ENCODE results near the gene BRK1.
"Not testable (repeated sequence)": the region's sequence is repeated elsewhere in the genome, so short reads cannot be mapped to it uniquely, and the experiment has no call there.

BRK1 gene

DNA sequence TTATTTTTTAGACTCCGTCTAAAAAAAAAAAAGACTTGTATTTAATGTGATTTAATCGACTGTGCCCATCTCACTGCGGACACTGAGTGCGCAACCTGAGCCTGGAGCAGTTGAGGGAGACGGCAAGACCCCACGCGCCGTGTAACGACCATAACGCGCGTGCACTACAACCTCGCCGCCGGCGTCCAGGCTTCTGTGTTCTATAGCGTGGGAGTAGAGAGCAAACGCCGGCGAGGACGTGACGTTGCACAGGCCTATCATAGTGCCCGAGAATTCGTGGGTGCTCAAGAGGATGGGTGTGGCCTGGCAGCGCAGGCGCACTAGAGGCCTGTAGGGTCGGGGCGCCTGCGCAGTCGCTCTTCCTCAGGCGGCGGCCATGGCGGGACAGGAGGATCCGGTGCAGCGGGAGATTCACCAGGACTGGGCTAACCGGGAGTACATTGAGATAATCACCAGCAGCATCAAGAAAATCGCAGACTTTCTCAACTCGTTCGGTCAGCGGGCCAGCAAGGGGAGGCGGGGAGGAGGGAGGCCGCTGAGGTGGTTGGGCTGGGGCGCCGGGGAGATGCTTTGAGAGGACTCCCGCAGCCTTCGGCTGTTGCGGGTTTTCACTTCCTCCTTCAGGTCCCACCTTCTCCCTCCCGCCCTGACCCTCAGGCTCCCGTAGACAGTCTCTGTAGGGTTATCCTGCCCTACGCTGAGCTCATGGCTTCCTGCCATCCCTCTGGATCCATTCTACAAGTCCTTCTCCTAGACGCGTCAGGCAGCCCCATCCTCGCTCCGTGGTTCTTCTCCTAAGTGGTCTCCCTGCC lies at the start of gene BRK1:
Gene BRK1, plus strand, starts transcription at position 350 of the 812 bp plus-strand sequence. Its CDS starts 27 bp downstream, at position 377.
- peak; percentile 95 for DNase-seq

GRCh38 chr3:10070077-10070476 lies 45.4 kb upstream of the BRK1 start:
- not testable (repeated sequence) for DNase-seq

DNA sequence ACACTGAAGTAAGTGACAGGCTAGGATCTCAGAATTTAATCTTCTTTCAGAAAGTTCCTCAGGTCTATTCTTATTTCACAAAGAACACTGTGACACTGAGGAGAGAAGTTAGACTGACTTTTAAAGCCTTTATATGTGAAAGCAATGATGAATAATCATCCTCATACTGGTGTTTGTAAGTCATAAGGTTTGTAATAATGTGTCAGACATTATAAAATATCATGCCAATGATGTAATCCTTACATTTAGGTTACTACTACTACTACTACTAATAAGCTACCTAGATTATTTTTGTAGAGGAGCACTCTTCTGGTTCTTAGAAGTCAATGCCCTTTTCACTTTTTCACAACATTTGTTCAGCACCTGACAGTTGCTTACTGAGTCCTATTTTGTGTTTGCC lies 40.8 kb upstream of the BRK1 start:
- DNase-seq, result no peak

- no peak for DNase-seq
Measured at GRCh38 chr3:10081871-10082270, 33.6 kb upstream of the BRK1 start.

DNA sequence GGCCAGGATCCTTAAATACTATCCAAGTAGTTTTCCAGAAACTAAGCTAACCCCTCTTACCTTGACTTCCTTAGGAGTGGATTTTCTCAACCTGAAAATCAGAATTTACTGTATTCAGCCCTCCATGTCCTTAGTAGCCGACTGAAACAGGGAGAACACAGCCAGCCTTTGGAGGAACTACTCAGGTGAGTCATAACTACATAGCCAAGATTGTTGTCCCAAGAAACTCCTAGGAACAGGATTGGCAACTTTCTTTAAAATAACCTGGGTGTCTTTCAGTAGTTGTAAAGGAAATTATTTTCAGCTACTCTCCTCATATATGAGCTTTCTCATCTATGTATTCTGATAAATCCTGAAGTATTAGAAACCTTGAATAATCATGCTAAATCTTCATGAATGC lies 29.7 kb upstream of the BRK1 start:
- no peak for DNase-seq

DNA sequence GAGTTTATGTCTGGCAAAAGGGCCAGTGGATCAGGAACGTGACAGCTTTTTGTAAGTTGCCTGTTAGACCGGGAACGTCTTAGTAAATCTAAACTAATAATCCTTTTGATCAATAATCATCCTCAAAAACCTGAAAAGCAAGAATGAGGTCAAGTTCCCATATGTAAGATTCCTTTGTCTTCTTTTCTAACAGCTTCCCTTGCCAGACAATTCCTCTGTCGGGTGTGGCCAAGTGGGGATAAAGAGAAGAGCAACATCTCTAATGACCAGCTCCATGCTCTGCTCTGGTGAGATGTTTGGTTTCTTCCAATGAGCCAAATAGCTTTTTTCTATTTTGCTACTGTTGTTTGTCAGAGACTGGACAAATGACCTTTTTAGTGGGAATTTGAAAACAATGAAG lies 27.2 kb upstream of the BRK1 start:
- no peak for DNase-seq

- DNase-seq, result no peak
Measured at GRCh38 chr3:10090179-10090578, 25.3 kb upstream of the BRK1 start.

DNA sequence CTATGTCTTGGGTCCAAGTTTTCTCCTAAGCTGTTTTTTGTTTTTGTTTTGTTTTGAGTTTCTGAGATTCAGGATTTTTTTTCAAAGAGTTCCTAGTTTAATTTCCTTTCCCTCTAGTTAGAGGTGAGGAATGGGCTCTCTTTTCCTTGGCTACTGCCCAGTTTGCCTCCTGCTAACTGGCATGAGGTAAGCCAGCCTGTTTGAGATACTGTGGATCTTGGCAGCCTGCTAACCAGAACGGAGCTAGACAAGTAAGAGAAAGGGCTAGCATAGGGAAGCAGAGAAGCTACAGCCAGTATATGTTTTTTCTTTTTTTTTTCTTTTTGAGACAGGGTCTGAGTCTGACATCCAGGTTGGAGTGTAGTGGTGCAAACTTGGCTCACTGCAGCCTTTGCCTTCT lies 24.7 kb upstream of the BRK1 start:
- DNase-seq, result not testable (repeated sequence)

- DNase-seq, result not testable (repeated sequence)
Measured at GRCh38 chr3:10091387-10091786, 24.1 kb upstream of the BRK1 start.

DNA sequence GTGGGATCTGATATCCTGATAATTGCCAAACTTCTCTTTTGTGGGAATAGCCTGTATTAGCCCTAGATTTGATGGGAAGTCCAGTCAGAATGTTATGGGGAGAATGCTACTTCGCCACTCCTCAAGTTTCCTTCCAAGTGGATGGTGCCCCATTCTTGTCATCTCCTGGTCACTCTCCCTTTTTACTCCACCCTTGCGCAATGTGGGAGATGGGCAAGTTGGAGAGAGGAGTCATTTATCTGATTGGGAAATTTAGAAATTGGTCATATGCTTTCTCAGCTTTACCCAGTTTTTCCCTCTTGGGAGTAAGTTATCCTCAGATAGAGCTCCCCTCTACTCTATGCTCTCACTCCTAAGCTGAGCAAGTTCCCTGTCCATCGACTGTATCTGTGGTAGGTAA lies 21.8 kb upstream of the BRK1 start:
- no peak for DNase-seq

GRCh38 chr3:10099041-10099440 lies 16.4 kb upstream of the BRK1 start:
- DNase-seq, result no peak

DNA sequence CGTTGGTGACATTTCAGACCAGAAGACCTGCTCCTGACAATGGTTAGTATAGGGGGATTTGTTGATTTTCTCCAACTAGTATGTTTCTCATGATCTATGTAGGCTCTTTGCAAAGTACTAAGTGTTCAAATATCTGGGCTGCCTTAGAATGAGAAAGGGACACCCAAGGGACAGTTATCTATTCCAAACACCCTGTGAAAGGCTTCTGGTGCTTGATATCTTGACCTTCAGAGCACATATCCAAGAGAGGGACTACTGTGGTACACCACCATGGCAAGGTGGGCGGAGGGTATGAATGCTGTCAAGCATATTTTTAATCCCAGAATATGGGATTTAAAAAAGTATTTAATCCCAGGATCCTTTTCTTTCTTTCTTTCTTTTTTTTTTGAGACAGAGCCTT lies 8.6 kb upstream of the BRK1 start:
- DNase-seq, result no peak

GRCh38 chr3:10108091-10108490 lies 7.4 kb upstream of the BRK1 start, which contains the start of gene FANCD2OS:
FANCD2OS (minus strand) TSS chr3:10108255; CDS start chr3:10104774, 3,481 bp downstream.
- no peak for DNase-seq

- DNase-seq, result peak; percentile 37
Measured at GRCh38 chr3:10116138-10116460, 624 bp downstream of the BRK1 start.

- no peak for DNase-seq
Measured at GRCh38 chr3:10116928-10117327, 1.5 kb downstream of the BRK1 start.

DNA sequence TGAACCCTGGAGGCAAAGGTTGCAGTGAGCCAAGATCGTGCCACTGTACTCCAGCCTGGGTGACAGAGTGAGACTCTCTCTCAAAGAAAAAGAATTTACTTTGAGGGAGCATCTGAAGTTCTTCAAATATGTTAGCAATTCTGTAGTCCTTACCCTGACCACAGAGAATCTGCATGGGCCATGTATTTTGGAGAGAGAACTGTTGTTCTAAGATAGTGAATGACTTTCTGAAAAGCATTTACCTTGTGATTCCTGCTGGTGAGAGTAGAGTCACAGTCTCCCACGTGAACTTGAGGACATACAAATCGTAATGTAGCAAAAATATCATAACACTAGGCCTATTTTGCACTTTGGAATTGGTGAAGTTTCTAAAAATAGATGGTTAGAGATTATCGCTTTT lies 3.9 kb downstream of the BRK1 start:
- no peak for DNase-seq

DNA sequence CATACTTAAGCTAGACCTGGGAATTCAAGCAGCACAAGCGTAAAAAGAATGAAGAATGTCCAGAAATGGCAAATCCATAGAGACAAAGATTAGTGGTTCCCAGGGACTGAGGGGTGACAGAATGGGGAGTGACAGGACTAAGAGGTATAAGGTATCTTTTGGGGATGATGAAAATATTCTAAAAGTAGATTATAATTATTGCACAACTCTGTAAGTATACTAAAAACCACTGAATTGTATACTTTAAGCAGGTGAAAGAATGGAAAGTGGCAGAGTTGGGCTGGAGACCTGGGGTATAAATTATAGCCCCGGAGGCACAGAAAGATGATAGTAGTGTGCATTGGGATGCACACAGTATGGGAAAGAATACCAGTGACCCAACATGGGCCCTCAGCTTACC lies 5.6 kb downstream of the BRK1 start:
- no peak for DNase-seq

DNA sequence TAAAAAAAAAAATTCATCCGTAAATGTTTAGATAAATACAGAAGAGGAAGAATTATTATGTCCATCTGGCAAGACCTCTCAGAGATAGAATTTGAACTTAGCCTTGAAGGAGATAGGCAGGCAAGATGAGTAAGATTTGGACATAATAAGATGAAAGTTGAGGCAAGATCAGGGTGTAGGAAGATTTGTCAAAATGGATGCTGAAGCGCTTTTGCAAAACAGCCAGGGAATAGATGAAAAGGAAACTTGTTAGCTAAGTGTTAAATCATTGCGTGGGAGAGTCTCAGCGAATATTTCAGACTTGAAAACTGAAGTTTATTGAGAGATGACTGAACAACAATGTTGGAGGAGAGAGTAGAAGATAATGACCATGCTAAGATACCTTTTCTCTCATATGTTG lies 7.2 kb downstream of the BRK1 start:
- no peak for DNase-seq

DNA sequence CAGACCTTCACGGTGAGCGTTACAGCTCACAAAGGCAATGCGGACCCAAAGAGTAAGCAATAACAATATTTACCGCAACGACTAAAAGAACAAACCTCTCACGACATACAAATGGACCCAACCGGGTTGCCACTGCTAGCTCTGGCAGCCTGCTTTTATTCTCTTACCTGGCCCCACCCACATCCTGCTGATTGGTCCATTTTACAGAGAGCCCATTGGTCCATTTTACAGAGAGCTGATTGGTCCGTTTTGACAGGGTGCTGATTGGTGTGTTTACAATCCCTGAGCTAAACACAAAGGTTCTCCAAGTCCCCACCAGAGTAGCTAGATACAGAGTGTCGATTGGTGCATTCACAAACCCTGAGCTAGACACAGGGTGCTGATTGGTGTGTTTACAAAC lies 20.4 kb downstream of the BRK1 start:
- not testable (repeated sequence) for DNase-seq

- DNase-seq, result no peak
Measured at GRCh38 chr3:10136426-10137005, 21.0 kb downstream of the BRK1 start.

- DNase-seq, result no peak
Measured at GRCh38 chr3:10137178-10137577, 21.7 kb downstream of the BRK1 start.

DNA sequence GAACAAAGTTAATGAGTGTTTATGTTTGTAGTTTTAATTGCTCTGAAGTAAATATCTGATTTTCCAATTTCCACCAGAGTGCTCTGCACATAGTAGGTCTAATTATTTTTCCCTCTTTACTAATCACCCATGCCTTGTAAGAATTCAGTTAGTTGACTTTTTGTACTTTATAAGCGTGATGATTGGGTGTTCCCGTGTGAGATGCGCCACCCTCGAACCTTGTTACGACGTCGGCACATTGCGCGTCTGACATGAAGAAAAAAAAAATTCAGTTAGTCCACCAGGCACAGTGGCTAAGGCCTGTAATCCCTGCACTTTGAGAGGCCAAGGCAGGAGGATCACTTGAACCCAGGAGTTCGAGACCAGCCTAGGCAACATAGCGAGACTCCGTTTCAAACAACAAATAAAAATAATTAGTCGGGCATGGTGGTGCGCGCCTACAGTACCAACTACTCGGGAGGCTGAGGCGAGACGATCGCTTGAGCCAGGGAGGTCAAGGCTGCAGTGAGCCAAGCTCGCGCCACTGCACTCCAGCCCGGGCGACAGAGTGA lies 25.6 kb downstream of the BRK1 start:
- no peak for DNase-seq

GRCh38 chr3:10142707-10143560 lies 27.5 kb downstream of the BRK1 start:
- DNase-seq, result no peak
